Sigmoid colon (tissue), 7 donors: ENCODE measurements around the gene KAZN. TPM values are rescaled to one million over a fixed set of nuclear protein-coding genes. Genes with fewer than 3 reads are reported as not detected.
A peak's percentile ranks its signal among the peaks of the same experiment; 100 is the strongest.

Experiments used
- DNase-seq: peaks from one replicate; pipeline ENCODE4 v3.0.0-alpha.2; 2019
- H3K27ac ChIP-seq, 4 donors: fragments of 200-600 bp; sonication (generic); one replicate each; pipeline ENCODE4 v1.5.1; 2016 to 2019; ENCODE audit warnings: mild to moderate bottlenecking in 1 of 4
- H3K27me3 ChIP-seq, 3 donors: fragments of 200-600 bp; sonication (generic); one replicate each; pipeline ENCODE4 v1.5.1; 2019; ENCODE audit warnings: mild to moderate bottlenecking in 1 of 3
- H3K36me3 ChIP-seq, 4 donors: fragments of 200-600 bp; sonication (generic); one replicate each; pipeline ENCODE4 v1.5.1; 2016 to 2019
- H3K4me1 ChIP-seq, 4 donors: fragments of 200-600 bp; sonication (generic); one replicate each; pipeline ENCODE4 v1.5.1; 2017 to 2019
- H3K4me3 ChIP-seq, 4 donors: fragments of 200-600 bp; sonication (generic); one replicate each; pipeline ENCODE4 v1.5.1; 2017 to 2019; ENCODE audit warnings: mild to moderate bottlenecking in 2 of 4, moderate library complexity in 1 of 4
- H3K9me3 ChIP-seq, 4 donors: fragments of 200-600 bp in 3 of 4; sonication (generic) in 3 of 4; one replicate each; pipeline versions ENCODE4 v1.5.1 to v1.6.1; 2013 to 2019
- CTCF ChIP-seq, 4 experiments: fragments of 450-650 bp in 3 of 4; fragments of 200-600 bp in 1 of 4; IDR thresholded peaks; one replicate each; pipeline ENCODE4 v1.5.1; 2016 to 2019; ENCODE audit warnings: antibody characterized with exemption in 4 of 4, mild to moderate bottlenecking in 3 of 4, moderate library complexity in 2 of 4
- EP300 ChIP-seq, 4 donors: sonication (generic); formaldehyde crosslinking; IDR thresholded peaks; one replicate each; pipeline ENCODE4 v1.6.1; 2017; ENCODE audit warnings: antibody characterized with exemption in 4 of 4
- POLR2A ChIP-seq, 2 donors: fragments of 450-650 bp; IDR thresholded peaks; one replicate each; pipeline ENCODE4 v1.6.1; 2016; ENCODE audit warnings: antibody characterized with exemption in 2 of 2, mild to moderate bottlenecking in 2 of 2, moderate library complexity in 2 of 2
- POLR2AphosphoS5 ChIP-seq, 4 donors: sonication (generic); formaldehyde crosslinking; IDR thresholded peaks; one replicate each; pipeline ENCODE4 v1.6.1; 2017; ENCODE audit warnings: antibody characterized with exemption in 4 of 4
- WGBS, 2 donors: extraction: QIAGEN DNeasy Blood & Tissue Kit; methylation state at CpG; one replicate each; pipeline ENCODE4 v1.1.7; 2013; 5-methylcytosine and 5-hydroxymethylcytosine counted together
- intact Hi-C: fragments of 100-400 bp; cut with DNase I; formaldehyde crosslinking; loops from one replicate; pipeline ENCODE4 v1.15.1; 2023
- polyA plus RNA-seq, 3 donors: library from polyadenylated mRNA; stranded (reverse); fragments of 200-250 nt; gene quantifications; one replicate each; pipeline ENCODE4 v1.2.3, GENCODE V29; 2013
- total RNA-seq, 4 donors: library from RNA; depleted of rRNA; stranded (reverse); fragments of >200 nt; gene quantifications; one replicate each; pipeline ENCODE4 v1.1.0, GENCODE V29; 2016
- donor health status: healthy with polysubstance abuse.
- donor health status: Bipolar disorder and iron deficiency.
- donor health status: healthy.

The KAZN gene
- total and polyA plus RNA-seq, 7 donors, result 2.5 to 11.4 (median 5.6) TPM

DNA sequence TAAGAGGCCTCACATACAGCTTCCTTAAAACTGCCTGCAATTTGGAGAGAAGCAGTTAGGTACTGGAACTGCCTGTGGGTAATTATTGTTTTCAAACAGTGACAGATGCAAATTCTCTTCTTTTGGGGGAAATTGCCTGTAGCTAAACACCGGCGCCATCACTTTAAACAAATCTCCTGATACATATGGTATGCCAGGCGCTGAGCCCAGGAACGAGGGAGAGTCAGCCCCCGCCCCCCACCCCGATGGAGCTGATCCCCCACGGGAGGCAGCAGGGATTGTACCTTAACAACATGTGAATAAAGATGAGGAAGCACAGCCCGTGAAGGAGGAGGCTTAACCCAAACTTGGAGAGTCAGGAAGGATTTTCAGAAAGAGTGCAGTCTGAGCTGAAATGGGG lies 562.1 kb downstream of the KAZN start:
- no peaks in the 10 kb centered on the region for H3K36me3 ChIP-seq
- no peaks in the 10 kb centered on the region for H3K9me3 ChIP-seq
- H3K27ac ChIP-seq, result peak overlapping the region in 2 of 4 donors; percentile 98 to 99
- intact Hi-C loops, result no loop called here
- H3K27me3 ChIP-seq, result no peaks in the 10 kb centered on the region
- no peak for DNase-seq
- peaks cover 0 to 65% (median 53%) of the 10 kb centered on the region in 4 donors for H3K4me1 ChIP-seq
- TF ChIP-seq POLR2A (IDR thresholded peaks at IDR 0.05) (no peak), EP300 (IDR thresholded peaks at IDR 0.05) (no peak), POLR2AphosphoS5 (IDR thresholded peaks at IDR 0.05) (no peak), CTCF (IDR thresholded peaks at IDR 0.05) (no peak)
- H3K4me3 ChIP-seq, result no peak overlapping the region
- WGBS, 2 donors, result 55 to 58% methylated on average over 8 of the region's 8 CpGs

- 51 to 63% methylated on average over 3 of the region's 3 CpGs for WGBS, 2 donors
- intact Hi-C loops, result no loop called here
- Histone ChIP-seq H3K27me3 (no peaks in the 10 kb centered on the region), H3K27ac (peak overlapping the region in 2 of 4 donors; percentile 38 to 49), H3K4me1 (peaks cover 0 to 35% (median 24%) of the 10 kb centered on the region in 4 donors), H3K36me3 (no peaks in the 10 kb centered on the region), H3K9me3 (no peaks in the 10 kb centered on the region), H3K4me3 (no peak overlapping the region)
- TF ChIP-seq POLR2AphosphoS5 (IDR thresholded peaks at IDR 0.05) (no peak), EP300 (IDR thresholded peaks at IDR 0.05) (no peak), POLR2A (IDR thresholded peaks at IDR 0.05) (no peak), CTCF (IDR thresholded peaks at IDR 0.05) (no peak)
- DNase-seq, result no peak
Observed at GRCh38 chr1:15167386-15167785, 568.9 kb downstream of the KAZN start.
